Mononuclear cell (primary cell): ENCODE data around the gene SLC25A52. TPM values are rescaled to one million over a fixed set of nuclear protein-coding genes. Genes with fewer than 3 reads are reported as not detected.
"Not testable (repeated sequence)": the region's sequence is repeated elsewhere in the genome, so short reads cannot be mapped to it uniquely, and the experiment has no call there.

ENCODE experiments used
- H3K27me3 ChIP-seq: 2 replicates; pipeline ENCODE4 v1.6.0; 2011; ENCODE audit warnings: low read length, control low read depth; ENCODE audit not compliant: insufficient read depth
- H3K4me1 ChIP-seq: 2 replicates; pipeline ENCODE4 v1.5.1; 2011; ENCODE audit warnings: mild to moderate bottlenecking, low read length, control low read depth; ENCODE audit not compliant: insufficient read depth
- H3K4me3 ChIP-seq: 2 replicates; pipeline ENCODE4 v1.5.1; 2011; ENCODE audit warnings: mild to moderate bottlenecking, low read length, moderate library complexity
- H3K9me3 ChIP-seq: 2 replicates; pipeline ENCODE4 v1.5.1; 2011; ENCODE audit warnings: low read depth, mild to moderate bottlenecking, control low read depth, low read length
- total RNA-seq: library from RNA; depleted of rRNA; stranded (reverse); fragments of >200 nt; gene quantifications from one replicate; pipeline ENCODE4 v1.2.3, GENCODE V29; 2012

The SLC25A52 gene
- 0.10 TPM for total RNA-seq

GRCh38 chr18:31760695-31761094 lies at the start of gene SLC25A52:
Gene SLC25A52, minus strand, starts transcription at chr18:31760880. Its CDS starts 219 bp downstream, at chr18:31760661.
- Histone ChIP-seq H3K4me3 (no peak within 1 kb of the TSS), H3K27me3 (no peaks in the 10 kb centered on the region), H3K4me1 (no peaks in the 10 kb centered on the region), H3K9me3 (no peaks in the 10 kb centered on the region)

GRCh38 chr18:31809049-31809448 lies 48.4 kb upstream of the SLC25A52 start:
- not testable (repeated sequence) for H3K4me1 ChIP-seq, H3K27me3 ChIP-seq, H3K9me3 ChIP-seq, H3K4me3 ChIP-seq

GRCh38 chr18:31801078-31801477 lies 40.4 kb upstream of the SLC25A52 start:
- Histone ChIP-seq H3K27me3 (no peaks in the 10 kb centered on the region), H3K9me3 (no peaks in the 10 kb centered on the region), H3K4me1 (no peaks in the 10 kb centered on the region), H3K4me3 (no peak overlapping the region)

- H3K4me1 ChIP-seq, H3K4me3 ChIP-seq, H3K9me3 ChIP-seq, H3K27me3 ChIP-seq: not testable (repeated sequence)
These were observed 38.6 kb upstream of the SLC25A52 start for GRCh38 chr18:31799257-31799656.

- Histone ChIP-seq H3K4me1 (no peaks in the 10 kb centered on the region), H3K4me3 (no peak overlapping the region), H3K9me3 (no peaks in the 10 kb centered on the region), H3K27me3 (no peaks in the 10 kb centered on the region)
These were observed 37.7 kb upstream of the SLC25A52 start for GRCh38 chr18:31798399-31798798.

- Histone ChIP-seq H3K4me1 (peaks cover 17% of the 10 kb centered on the region), H3K4me3 (no peak overlapping the region), H3K27me3 (no peaks in the 10 kb centered on the region), H3K9me3 (no peaks in the 10 kb centered on the region)
These were observed 35.1 kb upstream of the SLC25A52 start for GRCh38 chr18:31795747-31796146.

- peaks cover 17% of the 10 kb centered on the region for H3K4me1 ChIP-seq
- H3K27me3 ChIP-seq, result no peaks in the 10 kb centered on the region
- no peak overlapping the region for H3K4me3 ChIP-seq
- no peaks in the 10 kb centered on the region for H3K9me3 ChIP-seq
These were observed 32.9 kb upstream of the SLC25A52 start for GRCh38 chr18:31793531-31793930.

- Histone ChIP-seq H3K4me3 (no peak overlapping the region), H3K4me1 (peaks cover 17% of the 10 kb centered on the region), H3K27me3 (no peaks in the 10 kb centered on the region), H3K9me3 (no peaks in the 10 kb centered on the region)
These were observed 31.9 kb upstream of the SLC25A52 start for GRCh38 chr18:31792580-31792911.

GRCh38 chr18:31791817-31792579 lies 31.3 kb upstream of the SLC25A52 start:
- no peak overlapping the region for H3K4me3 ChIP-seq
- no peaks in the 10 kb centered on the region for H3K27me3 ChIP-seq
- H3K4me1 ChIP-seq, result peaks cover 17% of the 10 kb centered on the region

GRCh38 chr18:31789409-31789808 lies 28.7 kb upstream of the SLC25A52 start:
- Histone ChIP-seq H3K27me3 (no peaks in the 10 kb centered on the region), H3K4me3 (no peak overlapping the region), H3K4me1 (peaks cover 17% of the 10 kb centered on the region), H3K9me3 (no peaks in the 10 kb centered on the region)

More at GRCh38 chr18:31791817-31792579, 31.3 kb upstream of the SLC25A52 start:
- H3K9me3 ChIP-seq, result no peaks in the 10 kb centered on the region

GRCh38 chr18:31783059-31783458 lies 22.4 kb upstream of the SLC25A52 start:
- Histone ChIP-seq H3K9me3 (peaks cover 17% of the 10 kb centered on the region), H3K27me3 (no peaks in the 10 kb centered on the region), H3K4me3 (no peak overlapping the region), H3K4me1 (no peaks in the 10 kb centered on the region)

- no peaks in the 10 kb centered on the region for H3K27me3 ChIP-seq
- H3K9me3 ChIP-seq, result peaks cover 21% of the 10 kb centered on the region
- H3K4me3 ChIP-seq, result no peak overlapping the region
- H3K4me1 ChIP-seq, result no peaks in the 10 kb centered on the region
These were observed 17.8 kb upstream of the SLC25A52 start for GRCh38 chr18:31778391-31778950.

GRCh38 chr18:31776093-31776492 lies 15.4 kb upstream of the SLC25A52 start:
- Histone ChIP-seq H3K9me3 (peaks cover 21% of the 10 kb centered on the region), H3K4me3 (no peak overlapping the region), H3K4me1 (no peaks in the 10 kb centered on the region), H3K27me3 (no peaks in the 10 kb centered on the region)

GRCh38 chr18:31774962-31775361 lies 14.3 kb upstream of the SLC25A52 start:
- Histone ChIP-seq H3K4me3 (no peak overlapping the region), H3K9me3 (peaks cover 21% of the 10 kb centered on the region), H3K27me3 (no peaks in the 10 kb centered on the region), H3K4me1 (no peaks in the 10 kb centered on the region)

GRCh38 chr18:31774477-31774785 lies 13.8 kb upstream of the SLC25A52 start:
- no peaks in the 10 kb centered on the region for H3K4me1 ChIP-seq
- no peaks in the 10 kb centered on the region for H3K27me3 ChIP-seq
- peaks cover 18% of the 10 kb centered on the region for H3K9me3 ChIP-seq
- no peak overlapping the region for H3K4me3 ChIP-seq

- no peaks in the 10 kb centered on the region for H3K27me3 ChIP-seq
- no peak overlapping the region for H3K4me3 ChIP-seq
- no peaks in the 10 kb centered on the region for H3K4me1 ChIP-seq
- peaks cover 13% of the 10 kb centered on the region for H3K9me3 ChIP-seq
These were observed 13.2 kb upstream of the SLC25A52 start for GRCh38 chr18:31773774-31774476.
